ENCODE data around the gene RBP3.

The RBP3 gene

DNA sequence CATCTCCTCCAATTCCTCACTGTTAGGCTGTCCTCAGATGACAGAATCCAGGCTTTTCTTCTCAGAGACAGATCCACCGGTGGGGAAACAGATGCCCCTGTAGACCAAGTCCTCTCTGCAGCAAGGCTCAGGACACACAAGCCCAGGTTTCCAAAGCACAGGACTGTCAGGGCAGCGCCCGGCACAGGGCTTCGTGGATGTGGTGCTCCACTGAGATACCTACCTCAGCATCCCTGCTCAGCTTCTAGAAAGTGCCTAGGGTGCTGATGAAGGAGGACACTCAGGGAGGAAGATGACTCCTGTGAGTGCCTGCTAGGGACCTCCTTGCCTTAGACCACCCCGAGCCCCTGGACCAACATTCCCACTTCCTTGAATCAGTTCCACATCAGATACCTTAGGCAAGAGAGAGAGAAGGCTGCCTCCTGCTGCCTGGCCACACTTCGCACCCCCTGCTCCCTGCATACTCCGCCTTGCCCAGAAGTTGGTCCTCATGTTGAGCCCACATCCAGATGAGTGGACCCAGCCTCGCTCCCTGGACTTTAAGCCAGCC is 8.9 kb upstream of the RBP3 start:
- DNase-seq, result no peak

DNA sequence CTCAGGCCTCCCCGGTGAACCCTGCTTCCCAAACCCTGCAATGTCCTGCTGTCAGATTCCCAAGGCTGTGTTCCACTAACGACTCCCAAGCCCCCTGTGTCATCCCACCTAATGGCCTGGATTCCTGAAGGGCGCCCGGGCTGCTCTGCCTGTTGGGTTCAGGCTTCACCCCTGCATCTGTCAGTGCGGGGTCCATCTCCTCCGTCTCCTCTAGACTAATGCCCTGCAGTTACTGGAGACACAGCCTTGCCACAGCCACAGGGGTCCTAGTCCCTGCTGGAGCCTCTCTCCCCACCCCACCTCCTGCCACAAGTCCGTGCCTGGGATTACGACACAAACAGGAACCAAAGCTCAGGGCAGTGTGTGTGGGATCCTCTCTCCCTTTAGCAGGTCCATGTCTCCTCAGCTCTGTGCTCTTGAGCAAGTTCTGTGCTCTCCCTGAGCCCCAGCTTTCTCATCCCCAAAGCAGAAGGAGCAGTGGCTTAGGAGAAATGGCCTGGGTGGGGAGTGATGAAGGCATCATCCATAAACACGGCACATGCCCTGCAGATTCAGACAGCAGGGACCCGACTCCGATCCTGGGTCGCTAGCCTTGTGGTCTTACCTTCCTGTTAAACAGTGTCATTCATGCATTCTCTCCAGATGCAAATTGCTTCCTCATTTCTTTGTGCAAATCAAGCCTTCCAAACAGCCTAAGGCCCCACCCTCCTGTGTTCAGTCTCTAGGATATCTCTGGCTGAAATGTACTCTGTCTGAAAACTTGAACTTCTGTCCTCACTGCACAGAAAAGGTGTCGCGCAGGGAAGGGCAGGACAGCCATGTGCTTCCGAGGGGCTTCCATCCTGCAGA is 8.2 kb upstream of the RBP3 start:
- no peak for DNase-seq

DNA sequence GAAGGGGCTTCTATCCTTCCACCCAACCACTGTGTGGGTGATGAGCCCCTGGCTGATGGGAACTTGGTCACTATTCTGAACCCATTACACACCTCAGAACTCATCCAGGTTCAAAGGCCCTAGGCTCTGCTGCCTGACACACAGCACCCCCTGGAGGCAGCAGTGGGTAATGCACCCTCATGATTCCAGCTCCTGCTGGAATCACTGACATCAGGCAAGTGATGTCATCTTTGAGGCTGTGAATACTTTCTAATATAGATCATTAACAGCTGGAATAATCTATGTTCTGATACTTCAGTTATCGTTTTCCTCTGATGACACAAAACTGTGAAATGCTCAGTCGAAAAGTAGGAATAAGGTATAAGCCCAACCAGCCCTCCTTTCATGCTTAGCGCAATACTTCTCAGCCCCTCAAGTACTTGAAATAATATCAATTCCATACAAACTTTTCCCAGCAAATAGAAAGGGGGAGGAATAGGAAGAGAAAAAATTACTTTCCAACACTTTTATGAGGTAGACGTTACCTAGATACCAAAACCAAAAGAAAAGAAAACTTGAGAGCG is 7.5 kb upstream of the RBP3 start:
- peak; percentile 5 for DNase-seq

DNA sequence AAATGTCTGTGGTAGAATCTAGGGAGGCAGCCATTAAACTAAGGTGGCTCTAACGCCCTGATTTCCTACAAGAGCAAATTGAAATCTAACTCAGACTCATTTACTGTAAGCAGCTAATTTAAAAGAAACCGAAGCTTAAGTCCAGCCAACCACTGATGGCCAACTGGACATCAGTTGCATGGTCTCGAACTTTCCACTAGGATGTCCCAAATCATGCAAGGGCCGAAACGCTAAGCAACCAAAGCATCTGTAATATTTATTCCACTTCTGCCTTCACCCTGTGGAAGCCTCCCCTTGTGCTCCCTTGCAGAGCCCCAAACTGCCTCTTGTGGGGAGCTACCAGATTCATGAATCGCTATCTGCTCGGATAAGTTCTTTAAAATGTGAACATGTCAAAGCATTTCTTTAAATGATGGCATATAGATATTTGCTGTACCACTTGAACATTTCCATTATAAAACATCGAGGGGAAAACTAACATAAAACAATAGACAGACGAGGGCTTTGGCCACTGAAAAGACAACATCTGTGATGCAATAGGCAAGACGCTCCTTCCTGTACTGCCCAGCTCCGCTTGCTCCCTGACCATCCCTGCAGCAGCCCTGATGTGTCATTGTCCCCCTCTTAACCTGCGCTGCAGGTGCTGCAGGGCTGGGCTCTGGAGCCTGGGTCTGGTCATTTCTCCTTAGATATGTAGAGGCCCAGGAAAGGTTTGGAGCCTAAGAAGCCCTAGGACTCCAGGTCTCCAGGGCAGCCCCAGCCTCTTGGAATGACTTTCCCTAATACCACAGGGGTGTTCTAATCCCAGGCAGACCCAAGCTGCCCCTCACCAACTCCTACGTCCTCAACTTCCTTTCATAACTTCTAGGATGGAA is 2.9 kb upstream of the RBP3 start:
- no peak for DNase-seq

DNA sequence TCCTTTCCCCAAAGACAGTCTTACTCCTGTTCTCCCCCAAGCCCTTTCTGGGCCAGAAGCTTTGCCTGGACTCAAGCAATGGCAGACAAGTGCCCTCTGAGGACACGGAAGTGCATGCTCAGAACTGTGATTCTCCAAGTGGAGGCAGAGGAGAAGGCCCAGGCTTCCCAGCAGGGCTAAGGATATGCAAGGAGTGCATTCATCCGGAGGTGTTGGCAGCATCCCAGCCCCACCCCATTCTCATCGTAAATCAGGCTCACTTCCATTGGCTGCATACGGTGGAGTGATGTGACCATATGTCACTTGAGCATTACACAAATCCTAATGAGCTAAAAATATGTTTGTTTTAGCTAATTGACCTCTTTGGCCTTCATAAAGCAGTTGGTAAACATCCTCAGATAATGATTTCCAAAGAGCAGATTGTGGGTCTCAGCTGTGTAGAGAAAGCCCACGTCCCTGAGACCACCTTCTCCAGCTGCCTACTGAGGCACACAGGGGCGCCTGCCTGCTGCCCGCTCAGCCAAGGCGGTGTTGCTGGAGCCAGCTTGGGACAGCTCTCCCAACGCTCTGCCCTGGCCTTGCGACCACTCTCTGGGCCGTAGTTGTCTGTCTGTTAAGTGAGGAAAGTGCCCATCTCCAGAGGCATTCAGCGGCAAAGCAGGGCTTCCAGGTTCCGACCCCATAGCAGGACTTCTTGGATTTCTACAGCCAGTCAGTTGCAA is 1.4 kb upstream of the RBP3 start:
- peak; percentile 56 for DNase-seq

DNA sequence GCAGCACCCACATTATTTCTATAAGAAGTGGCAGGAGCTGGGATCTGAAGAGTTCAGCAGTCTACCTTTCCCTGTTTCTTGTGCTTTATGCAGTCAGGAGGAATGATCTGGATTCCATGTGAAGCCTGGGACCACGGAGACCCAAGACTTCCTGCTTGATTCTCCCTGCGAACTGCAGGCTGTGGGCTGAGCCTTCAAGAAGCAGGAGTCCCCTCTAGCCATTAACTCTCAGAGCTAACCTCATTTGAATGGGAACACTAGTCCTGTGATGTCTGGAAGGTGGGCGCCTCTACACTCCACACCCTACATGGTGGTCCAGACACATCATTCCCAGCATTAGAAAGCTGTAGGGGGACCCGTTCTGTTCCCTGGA is 874 bp upstream of the RBP3 start:
- no peak for DNase-seq

DNA sequence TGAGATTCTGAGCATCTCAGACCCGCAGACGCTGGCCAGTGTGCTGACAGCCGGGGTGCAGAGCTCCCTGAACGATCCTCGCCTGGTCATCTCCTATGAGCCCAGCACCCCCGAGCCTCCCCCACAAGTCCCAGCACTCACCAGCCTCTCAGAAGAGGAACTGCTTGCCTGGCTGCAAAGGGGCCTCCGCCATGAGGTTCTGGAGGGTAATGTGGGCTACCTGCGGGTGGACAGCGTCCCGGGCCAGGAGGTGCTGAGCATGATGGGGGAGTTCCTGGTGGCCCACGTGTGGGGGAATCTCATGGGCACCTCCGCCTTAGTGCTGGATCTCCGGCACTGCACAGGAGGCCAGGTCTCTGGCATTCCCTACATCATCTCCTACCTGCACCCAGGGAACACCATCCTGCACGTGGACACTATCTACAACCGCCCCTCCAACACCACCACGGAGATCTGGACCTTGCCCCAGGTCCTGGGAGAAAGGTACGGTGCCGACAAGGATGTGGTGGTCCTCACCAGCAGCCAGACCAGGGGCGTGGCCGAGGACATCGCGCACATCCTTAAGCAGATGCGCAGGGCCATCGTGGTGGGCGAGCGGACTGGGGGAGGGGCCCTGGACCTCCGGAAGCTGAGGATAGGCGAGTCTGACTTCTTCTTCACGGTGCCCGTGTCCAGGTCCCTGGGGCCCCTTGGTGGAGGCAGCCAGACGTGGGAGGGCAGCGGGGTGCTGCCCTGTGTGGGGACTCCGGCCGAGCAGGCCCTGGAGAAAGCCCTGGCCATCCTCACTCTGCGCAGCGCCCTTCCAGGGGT is 703 bp downstream of the RBP3 start:
- DNase-seq, result no peak

DNA sequence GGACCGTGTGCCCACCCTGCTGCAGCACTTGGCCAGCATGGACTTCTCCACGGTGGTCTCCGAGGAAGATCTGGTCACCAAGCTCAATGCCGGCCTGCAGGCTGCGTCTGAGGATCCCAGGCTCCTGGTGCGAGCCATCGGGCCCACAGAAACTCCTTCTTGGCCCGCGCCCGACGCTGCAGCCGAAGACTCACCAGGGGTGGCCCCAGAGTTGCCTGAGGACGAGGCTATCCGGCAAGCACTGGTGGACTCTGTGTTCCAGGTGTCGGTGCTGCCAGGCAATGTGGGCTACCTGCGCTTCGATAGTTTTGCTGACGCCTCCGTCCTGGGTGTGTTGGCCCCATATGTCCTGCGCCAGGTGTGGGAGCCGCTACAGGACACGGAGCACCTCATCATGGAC is 1.4 kb downstream of the RBP3 start:
- DNase-seq, result no peak

DNA sequence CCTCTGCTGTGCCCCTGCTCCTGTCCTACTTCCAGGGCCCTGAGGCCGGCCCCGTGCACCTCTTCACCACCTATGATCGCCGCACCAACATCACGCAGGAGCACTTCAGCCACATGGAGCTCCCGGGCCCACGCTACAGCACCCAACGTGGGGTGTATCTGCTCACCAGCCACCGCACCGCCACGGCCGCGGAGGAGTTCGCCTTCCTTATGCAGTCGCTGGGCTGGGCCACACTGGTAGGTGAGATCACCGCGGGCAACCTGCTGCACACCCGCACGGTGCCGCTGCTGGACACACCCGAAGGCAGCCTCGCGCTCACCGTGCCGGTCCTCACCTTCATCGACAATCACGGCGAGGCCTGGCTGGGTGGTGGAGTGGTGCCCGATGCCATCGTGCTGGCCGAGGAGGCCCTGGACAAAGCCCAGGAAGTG is 1.8 kb downstream of the RBP3 start:
- no peak for DNase-seq

DNA sequence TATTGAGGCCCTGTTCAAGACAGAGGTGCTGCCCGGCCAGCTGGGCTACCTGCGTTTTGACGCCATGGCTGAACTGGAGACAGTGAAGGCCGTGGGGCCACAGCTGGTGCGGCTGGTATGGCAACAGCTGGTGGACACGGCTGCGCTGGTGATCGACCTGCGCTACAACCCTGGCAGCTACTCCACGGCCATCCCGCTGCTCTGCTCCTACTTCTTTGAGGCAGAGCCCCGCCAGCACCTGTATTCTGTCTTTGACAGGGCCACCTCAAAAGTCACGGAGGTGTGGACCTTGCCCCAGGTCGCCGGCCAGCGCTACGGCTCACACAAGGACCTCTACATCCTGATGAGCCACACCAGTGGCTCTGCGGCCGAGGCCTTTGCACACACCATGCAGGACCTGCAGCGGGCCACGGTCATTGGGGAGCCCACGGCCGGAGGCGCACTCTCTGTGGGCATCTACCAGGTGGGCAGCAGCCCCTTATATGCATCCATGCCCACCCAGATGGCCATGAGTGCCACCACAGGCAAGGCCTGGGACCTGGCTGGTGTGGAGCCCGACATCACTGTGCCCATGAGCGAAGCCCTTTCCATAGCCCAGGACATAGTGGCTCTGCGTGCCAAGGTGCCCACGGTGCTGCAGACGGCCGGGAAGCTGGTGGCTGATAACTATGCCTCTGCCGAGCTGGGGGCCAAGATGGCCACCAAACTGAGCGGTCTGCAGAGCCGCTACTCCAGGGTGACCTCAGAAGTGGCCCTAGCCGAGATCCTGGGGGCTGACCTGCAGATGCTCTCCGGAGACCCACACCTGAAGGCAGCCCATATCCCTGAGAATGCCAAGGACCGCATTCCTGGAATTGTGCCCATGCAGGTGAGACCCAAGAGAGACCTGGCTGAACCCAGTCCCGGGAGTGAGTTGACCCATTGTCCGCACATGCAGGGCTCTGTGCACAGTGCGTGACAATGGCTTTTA is 2.8 kb downstream of the RBP3 start:
- DNase-seq, result no peak

DNA sequence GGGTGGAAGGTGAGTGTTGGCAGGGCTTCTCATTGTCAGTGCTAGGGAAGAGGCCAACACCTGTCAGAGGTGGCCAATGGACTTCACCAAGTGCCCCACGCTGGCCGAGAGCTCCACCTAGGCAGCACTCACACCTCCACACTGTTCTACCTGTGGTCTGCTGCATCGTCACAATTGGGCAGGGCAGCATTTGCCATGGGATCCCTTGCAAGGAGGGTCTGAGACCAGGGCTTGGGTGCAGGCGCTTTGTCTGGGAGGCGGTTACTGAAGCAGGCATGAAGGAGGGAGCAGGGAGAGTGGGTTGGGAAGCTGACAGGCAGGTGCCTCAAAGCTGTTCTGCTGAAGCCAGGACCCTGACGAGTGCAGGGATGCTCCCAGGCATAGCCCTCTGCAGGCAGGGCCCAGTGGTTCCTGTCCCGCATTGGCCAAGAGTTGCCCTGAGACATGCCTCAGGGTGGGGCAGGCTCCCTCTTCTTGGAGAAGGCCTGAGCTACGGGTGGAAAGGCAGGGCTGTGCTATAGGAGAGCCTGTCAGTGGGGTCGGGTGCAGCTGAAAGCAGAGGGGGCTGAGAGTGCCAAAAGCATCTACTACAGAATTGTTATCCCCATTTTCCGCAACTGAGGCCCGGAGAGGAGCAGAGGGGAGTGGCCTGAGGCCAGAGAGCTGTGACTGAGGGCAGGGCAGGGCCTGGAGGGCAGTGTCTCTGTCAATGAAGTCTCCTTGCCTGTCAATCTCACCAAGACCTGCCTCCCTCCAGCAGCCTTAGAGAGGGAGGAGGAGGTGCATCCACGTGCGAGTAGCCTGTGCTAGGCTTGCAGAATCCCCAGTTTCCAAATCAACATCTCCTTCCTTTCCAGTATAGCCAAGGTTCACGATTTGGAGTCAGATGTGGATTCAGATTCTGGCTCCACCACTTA is 4.0 kb downstream of the RBP3 start:
- DNase-seq, result no peak

DNA sequence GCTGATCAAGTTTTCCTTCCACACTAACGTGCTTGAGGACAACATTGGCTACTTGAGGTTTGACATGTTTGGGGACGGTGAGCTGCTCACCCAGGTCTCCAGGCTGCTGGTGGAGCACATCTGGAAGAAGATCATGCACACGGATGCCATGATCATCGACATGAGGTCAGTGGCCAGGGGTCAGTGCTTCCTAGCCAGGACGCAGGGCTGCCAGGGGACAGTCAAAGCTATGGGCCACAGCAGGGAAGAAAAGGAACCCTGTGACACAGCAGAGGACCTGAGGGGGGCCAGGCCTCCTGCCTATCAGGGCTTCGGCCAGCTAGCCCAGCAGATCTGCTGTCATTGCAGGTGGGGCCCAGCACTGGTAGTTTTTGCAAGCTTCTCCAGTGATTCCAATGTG is 5.2 kb downstream of the RBP3 start:
- DNase-seq, result no peak

DNA sequence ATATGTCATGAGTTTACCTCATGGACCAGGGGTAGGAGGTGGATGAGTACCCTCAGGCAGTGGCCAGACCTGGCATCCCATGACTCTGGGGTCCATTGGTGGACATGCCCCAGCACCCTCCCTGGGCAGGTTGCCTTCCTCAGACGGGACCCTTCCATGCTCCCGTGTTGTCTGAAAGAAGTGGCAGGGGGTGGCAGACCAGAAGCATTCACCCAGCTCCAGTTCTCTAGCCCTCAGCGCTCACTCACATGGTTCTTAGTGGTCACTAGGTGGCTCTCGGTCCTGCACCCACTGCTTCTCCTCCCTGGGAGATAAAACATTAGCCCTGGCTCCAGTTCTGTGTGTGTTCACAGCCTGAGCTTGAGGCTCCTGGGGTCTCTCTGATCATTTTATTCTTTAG is 6.0 kb downstream of the RBP3 start:
- no peak for DNase-seq

DNA sequence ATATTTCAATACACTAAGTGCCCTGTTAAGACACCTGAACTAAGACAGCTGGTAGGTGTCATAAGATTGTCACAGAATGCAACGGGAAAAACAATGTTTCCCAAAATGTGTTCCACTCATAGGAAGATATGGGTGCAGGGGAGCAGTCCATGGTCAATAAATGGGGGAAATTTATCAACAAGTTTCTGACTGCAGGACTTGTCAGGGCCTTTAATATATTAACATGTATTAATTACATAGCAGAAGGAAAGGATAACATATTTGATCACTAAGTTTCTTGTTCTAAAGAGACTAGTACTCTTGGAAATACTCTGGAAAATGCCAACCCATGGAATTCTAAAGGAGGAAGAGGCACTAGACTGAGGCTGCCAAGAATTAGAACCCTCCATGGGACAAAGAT is 6.7 kb downstream of the RBP3 start:
- no peak for DNase-seq

DNA sequence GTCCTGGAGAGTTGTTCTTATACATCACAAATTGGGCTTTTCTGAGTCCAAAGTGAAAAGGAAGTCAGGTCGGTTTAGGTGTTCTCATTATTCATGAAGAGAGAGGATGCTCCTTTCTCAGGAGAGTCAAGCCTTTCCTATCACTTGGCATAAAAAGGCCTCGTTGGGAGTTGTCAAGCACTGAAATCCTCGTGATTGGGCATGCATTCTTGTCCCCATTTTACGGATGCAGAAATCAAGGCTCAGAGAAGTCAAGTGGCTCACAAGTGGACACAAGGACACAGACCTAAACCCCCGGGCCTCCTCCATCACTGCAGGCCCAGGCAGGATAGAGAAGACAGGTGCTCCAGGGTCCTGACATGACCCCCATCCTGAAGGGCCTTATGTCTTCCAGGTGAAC is 8.5 kb downstream of the RBP3 start:
- no peak for DNase-seq

DNA sequence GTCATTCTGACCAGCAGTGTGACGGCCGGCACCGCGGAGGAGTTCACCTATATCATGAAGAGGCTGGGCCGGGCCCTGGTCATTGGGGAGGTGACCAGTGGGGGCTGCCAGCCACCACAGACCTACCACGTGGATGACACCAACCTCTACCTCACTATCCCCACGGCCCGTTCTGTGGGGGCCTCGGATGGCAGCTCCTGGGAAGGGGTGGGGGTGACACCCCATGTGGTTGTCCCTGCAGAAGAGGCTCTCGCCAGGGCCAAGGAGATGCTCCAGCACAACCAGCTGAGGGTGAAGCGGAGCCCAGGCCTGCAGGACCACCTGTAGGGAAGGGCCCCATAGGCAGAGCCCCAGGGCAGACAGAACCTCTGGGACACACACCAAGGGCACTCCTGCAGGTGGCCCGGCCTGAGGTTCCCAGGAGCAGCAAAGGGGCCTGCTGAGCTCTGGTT is 9.0 kb downstream of the RBP3 start:
- no peak for DNase-seq

DNA sequence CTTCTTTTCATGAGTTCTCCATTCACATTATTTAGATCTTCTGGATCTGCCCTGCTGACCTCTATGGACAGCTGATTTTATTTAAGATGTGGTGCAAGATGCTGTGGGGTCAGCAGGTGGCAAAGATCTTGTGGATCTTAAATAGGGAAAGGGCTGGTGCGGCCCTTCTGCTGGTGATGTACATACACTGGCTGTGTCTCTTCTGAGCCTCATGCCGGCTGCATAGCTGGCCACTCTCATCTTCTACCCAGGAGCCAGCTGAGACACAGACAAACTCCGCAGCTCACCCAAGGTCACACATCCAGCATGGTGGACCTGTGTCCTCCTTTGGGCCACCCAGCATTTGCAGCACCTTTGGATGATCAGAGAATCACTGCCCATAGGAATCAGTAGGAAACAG is 9.7 kb downstream of the RBP3 start:
- no peak for DNase-seq

DNA sequence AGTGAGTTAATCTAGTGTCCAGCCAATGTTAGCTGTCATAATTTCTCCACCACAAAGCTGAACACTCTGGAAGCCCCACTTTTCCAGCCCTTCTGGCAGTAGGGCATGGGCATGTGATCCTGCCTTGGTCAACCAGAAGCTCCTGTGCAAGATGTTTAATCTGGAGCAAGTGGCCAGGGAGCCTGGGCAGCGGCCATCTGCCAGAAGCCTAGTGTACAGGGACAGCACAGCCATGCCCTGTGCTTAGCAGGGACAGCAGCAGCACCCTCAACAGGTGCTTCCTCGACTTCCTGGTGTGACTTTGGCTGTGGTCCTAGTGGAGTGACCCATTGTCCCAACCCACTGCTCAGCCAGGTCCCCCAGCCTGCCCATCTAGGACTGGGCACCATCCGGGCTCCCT is 10.3 kb downstream of the RBP3 start:
- no peak for DNase-seq

DNA sequence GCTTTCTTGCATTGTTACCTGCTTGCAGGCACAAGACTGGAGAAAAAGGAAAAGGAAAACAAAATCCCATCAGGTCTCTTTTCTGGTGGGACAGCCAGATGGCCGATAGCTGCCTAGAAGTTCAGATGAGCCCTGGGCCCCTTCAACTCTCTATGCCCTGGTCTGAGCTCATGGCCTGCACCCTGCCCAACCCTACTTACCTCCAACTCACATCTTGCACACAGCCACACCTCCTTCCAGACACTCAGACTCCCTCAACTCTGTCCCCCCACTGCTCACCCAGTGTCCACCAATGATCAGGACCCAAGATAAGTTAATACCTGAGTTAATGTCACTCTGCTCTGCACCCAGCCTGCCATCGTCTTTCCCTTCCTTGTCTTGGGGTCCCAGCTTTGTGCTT is 10.9 kb downstream of the RBP3 start:
- no peak for DNase-seq

Data from DMS153 (cell line).